NCI-H748 (cell line): ENCODE measurements around the gene KCTD1.

Source experiments
- DNase-seq: peaks from one replicate; lab custom pipeline; 2025; ENCODE audit not compliant: unreplicated experiment; lab: John Stamatoyannopoulos, UW

The KCTD1 gene

GRCh38 chr18:26548415-26549262 lies at the start of gene KCTD1:
KCTD1 (minus strand) TSS chr18:26548553; CDS start chr18:26548536, 17 bp downstream.
- DNase-seq = peak; percentile 94

GRCh38 chr18:26593365-26594320 lies 45.3 kb upstream of the KCTD1 start:
- DNase-seq = no peak

- DNase-seq = no peak
Measured at GRCh38 chr18:26584745-26585144, 36.4 kb upstream of the KCTD1 start.

GRCh38 chr18:26579941-26580618 lies 31.7 kb upstream of the KCTD1 start:
- DNase-seq = peak; percentile 59

- peak; percentile 54 for DNase-seq
Measured at GRCh38 chr18:26575865-26576217, 27.5 kb upstream of the KCTD1 start.

- peak; percentile 73 for DNase-seq
Measured at GRCh38 chr18:26574958-26575864, 26.9 kb upstream of the KCTD1 start.

GRCh38 chr18:26568926-26569665 lies 20.7 kb upstream of the KCTD1 start:
- no peak for DNase-seq

GRCh38 chr18:26568513-26568912 lies 20.2 kb upstream of the KCTD1 start:
- no peak for DNase-seq

GRCh38 chr18:26566874-26567555 lies 18.7 kb upstream of the KCTD1 start:
- no peak for DNase-seq

- DNase-seq = no peak
Measured at GRCh38 chr18:26565514-26565913, 17.2 kb upstream of the KCTD1 start.

- DNase-seq = no peak
Measured at GRCh38 chr18:26563024-26563423, 14.7 kb upstream of the KCTD1 start.

GRCh38 chr18:26562568-26562967 lies 14.2 kb upstream of the KCTD1 start:
- DNase-seq = no peak

GRCh38 chr18:26561769-26562168 lies 13.4 kb upstream of the KCTD1 start:
- DNase-seq = no peak

GRCh38 chr18:26556573-26556972 lies 8.2 kb upstream of the KCTD1 start:
- no peak for DNase-seq

GRCh38 chr18:26555804-26556553 lies 7.6 kb upstream of the KCTD1 start:
- no peak for DNase-seq

- no peak for DNase-seq
Measured at GRCh38 chr18:26553943-26554342, 5.6 kb upstream of the KCTD1 start.

GRCh38 chr18:26551695-26552081 lies 3.3 kb upstream of the KCTD1 start:
- no peak for DNase-seq

GRCh38 chr18:26550998-26551694 lies 2.8 kb upstream of the KCTD1 start:
- DNase-seq = no peak
